ENCODE measurements around the gene CCNG2. TPM values are rescaled to one million over a fixed set of nuclear protein-coding genes. Genes with fewer than 3 reads are reported as not detected.

The CCNG2 gene
- total RNA-seq, 1 donor from 2014 or later: 30.6 TPM

GRCh38 chr4:77147079-77147782, 9.8 kb upstream of the CCNG2 start:
- no peak for DNase-seq

- DNase-seq: no peak
Observed at GRCh38 chr4:77148078-77148477, 8.9 kb upstream of the CCNG2 start.

GRCh38 chr4:77149789-77150188, 7.2 kb upstream of the CCNG2 start:
- no peak for DNase-seq

- no peak for DNase-seq
Observed at GRCh38 chr4:77151241-77151640, 5.8 kb upstream of the CCNG2 start.

GRCh38 chr4:77152421-77152820, 4.6 kb upstream of the CCNG2 start:
- DNase-seq: no peak

- no peak for DNase-seq
Observed at GRCh38 chr4:77153006-77153405, 4.0 kb upstream of the CCNG2 start.

- DNase-seq: no peak
Observed at GRCh38 chr4:77154065-77154464, 2.9 kb upstream of the CCNG2 start.

GRCh38 chr4:77154761-77155499, 2.1 kb upstream of the CCNG2 start:
- DNase-seq: no peak

- DNase-seq: no peak
Observed at GRCh38 chr4:77155631-77156452, 1.2 kb upstream of the CCNG2 start.

- DNase-seq: peak; percentile 100
Observed at GRCh38 chr4:77156533-77156911, 485 bp upstream of the CCNG2 start.

- peak; percentile 91 for DNase-seq
Observed at GRCh38 chr4:77157859-77158486, 966 bp downstream of the CCNG2 start.

- no peak for DNase-seq
Observed at GRCh38 chr4:77158487-77158861, 1.5 kb downstream of the CCNG2 start.

GRCh38 chr4:77159806-77160205, 2.8 kb downstream of the CCNG2 start:
- no peak for DNase-seq

- no peak for DNase-seq
Observed at GRCh38 chr4:77163641-77164040, 6.6 kb downstream of the CCNG2 start.

GRCh38 chr4:77167173-77167572, 10.2 kb downstream of the CCNG2 start:
- DNase-seq: no peak

GRCh38 chr4:77167866-77168265, 10.9 kb downstream of the CCNG2 start:
- no peak for DNase-seq

GRCh38 chr4:77169481-77169880, 12.5 kb downstream of the CCNG2 start:
- DNase-seq: no peak

GRCh38 chr4:77170926-77171325, 13.9 kb downstream of the CCNG2 start:
- no peak for DNase-seq

- DNase-seq: no peak
Observed at GRCh38 chr4:77172336-77172735, 15.3 kb downstream of the CCNG2 start.

GRCh38 chr4:77174426-77174825, 17.4 kb downstream of the CCNG2 start:
- DNase-seq: no peak

GRCh38 chr4:77175201-77175611, 18.2 kb downstream of the CCNG2 start:
- no peak for DNase-seq

GRCh38 chr4:77176640-77177039, 19.6 kb downstream of the CCNG2 start:
- DNase-seq: no peak

GRCh38 chr4:77177199-77177598, 20.2 kb downstream of the CCNG2 start:
- no peak for DNase-seq
